Neural cell (in vitro differentiated cells): ENCODE measurements around the gene B3GNT5.

Experiments
- EP300 ChIP-seq: fragments of 450-650 bp; conservative IDR thresholded peaks from 2 replicates; pipeline ENCODE4 v1.6.1; 2014; ENCODE audit warnings: antibody characterized with exemption, mild to moderate bottlenecking, moderate library complexity; ENCODE audit not compliant: poor library complexity, severe bottlenecking
- RAD21 ChIP-seq: fragments of 450-650 bp; conservative IDR thresholded peaks from 2 replicates; pipeline ENCODE4 v1.6.1; 2014; ENCODE audit warnings: antibody characterized with exemption, mild to moderate bottlenecking, moderate library complexity
- TAF1 ChIP-seq: IDR thresholded peaks from 2 replicates; pipeline ENCODE4 v1.6.1; 2012; ENCODE audit warnings: low read depth
- TF ChIP-seq, protein P1 (sequence below): IDR thresholded peaks from 2 replicates; pipeline ENCODE4 v1.6.1; 2012; ENCODE audit warnings: borderline replicate concordance
- TF ChIP-seq, protein P2 (sequence below): fragments of 450-650 bp; IDR thresholded peaks from 2 replicates; pipeline ENCODE4 v1.5.1; 2014; ENCODE audit warnings: antibody characterized with exemption, mild to moderate bottlenecking, moderate library complexity; ENCODE audit not compliant: poor library complexity, severe bottlenecking

DNA sequence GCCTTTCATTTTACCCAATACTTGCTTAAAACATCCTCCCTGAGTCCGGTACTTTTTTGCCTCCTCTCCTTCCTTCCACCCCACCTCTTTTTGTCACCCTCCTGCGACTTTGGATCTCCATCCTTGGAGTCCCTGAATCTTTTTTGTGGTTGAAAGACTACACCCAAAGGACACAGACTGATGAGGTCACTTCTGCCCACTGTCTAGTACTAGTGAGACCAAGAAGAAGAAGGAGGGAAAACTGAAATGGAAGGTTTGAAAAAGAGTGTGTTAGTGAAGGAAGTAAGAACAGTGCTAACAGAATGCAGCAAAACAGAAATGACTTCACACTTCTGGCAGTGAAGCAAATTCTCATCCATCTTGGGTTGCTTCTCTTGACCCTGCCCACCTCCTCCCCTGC lies 6.6 kb downstream of the B3GNT5 start:
- TF ChIP-seq RAD21 (no peak), EP300 (no peak), TAF1 (no peak)
- TF ChIP-seq, protein P1, sequence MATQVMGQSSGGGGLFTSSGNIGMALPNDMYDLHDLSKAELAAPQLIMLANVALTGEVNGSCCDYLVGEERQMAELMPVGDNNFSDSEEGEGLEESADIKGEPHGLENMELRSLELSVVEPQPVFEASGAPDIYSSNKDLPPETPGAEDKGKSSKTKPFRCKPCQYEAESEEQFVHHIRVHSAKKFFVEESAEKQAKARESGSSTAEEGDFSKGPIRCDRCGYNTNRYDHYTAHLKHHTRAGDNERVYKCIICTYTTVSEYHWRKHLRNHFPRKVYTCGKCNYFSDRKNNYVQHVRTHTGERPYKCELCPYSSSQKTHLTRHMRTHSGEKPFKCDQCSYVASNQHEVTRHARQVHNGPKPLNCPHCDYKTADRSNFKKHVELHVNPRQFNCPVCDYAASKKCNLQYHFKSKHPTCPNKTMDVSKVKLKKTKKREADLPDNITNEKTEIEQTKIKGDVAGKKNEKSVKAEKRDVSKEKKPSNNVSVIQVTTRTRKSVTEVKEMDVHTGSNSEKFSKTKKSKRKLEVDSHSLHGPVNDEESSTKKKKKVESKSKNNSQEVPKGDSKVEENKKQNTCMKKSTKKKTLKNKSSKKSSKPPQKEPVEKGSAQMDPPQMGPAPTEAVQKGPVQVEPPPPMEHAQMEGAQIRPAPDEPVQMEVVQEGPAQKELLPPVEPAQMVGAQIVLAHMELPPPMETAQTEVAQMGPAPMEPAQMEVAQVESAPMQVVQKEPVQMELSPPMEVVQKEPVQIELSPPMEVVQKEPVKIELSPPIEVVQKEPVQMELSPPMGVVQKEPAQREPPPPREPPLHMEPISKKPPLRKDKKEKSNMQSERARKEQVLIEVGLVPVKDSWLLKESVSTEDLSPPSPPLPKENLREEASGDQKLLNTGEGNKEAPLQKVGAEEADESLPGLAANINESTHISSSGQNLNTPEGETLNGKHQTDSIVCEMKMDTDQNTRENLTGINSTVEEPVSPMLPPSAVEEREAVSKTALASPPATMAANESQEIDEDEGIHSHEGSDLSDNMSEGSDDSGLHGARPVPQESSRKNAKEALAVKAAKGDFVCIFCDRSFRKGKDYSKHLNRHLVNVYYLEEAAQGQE, result no peak
- TF ChIP-seq, protein P2, sequence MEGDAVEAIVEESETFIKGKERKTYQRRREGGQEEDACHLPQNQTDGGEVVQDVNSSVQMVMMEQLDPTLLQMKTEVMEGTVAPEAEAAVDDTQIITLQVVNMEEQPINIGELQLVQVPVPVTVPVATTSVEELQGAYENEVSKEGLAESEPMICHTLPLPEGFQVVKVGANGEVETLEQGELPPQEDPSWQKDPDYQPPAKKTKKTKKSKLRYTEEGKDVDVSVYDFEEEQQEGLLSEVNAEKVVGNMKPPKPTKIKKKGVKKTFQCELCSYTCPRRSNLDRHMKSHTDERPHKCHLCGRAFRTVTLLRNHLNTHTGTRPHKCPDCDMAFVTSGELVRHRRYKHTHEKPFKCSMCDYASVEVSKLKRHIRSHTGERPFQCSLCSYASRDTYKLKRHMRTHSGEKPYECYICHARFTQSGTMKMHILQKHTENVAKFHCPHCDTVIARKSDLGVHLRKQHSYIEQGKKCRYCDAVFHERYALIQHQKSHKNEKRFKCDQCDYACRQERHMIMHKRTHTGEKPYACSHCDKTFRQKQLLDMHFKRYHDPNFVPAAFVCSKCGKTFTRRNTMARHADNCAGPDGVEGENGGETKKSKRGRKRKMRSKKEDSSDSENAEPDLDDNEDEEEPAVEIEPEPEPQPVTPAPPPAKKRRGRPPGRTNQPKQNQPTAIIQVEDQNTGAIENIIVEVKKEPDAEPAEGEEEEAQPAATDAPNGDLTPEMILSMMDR, result no peak
